RWPE1 (cell line): Measurements from ENCODE around the gene ATL2.

Source experiments
- CTCF ChIA-PET: fragments of 350-600 bp; sonication (Branson Sonifier 250); formaldehyde crosslinking; extraction: SDS; loops from one replicate; lab custom pipeline; 2021; lab: Yijun Ruan, JAX
- POLR2A ChIA-PET: fragments of 400-600 bp; formaldehyde crosslinking; extraction: SDS; loops from one replicate; lab custom pipeline; 2020; ENCODE audit warnings: antibody characterized with exemption; ENCODE audit not compliant: low non-redundant PET; lab: Yijun Ruan, JAX
- DNase-seq: peaks from one replicate; pipeline ENCODE4 v3.0.0; 2012; ENCODE audit warnings: low spot score
- H3K27ac ChIP-seq: fragments of 450-650 bp; 2 replicates; pipeline ENCODE4 v1.5.1; 2017
- TF ChIP-seq, protein P1 (sequence below): fragments of 450-650 bp; conservative IDR thresholded peaks from 2 replicates; pipeline ENCODE4 v1.5.1; 2017; ENCODE audit warnings: low read depth, mild to moderate bottlenecking

Gene ATL2

DNA sequence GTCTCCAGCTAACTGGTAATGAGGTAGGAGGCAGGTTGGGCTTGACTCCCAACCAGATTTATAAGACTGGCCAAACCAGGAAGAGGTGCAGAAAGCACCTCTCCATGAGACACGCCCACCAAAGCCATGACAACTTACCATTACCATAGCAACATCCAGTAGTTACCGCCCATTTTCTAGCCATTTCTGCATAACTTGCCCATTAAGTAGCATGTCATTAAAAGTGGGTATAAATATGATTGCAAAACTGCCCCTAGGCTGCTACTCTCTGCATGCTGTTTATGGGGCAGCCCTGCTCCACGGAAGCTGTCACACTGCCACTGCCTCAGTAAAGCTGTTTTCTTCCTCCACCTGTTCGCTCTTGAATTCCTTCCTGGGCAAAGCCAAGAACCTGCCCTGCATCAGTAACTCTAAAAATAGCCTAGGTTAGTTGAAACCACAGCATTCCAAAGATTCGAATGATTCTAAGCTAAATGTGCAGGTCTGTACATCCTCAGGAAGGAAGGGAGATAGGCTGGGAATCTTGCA, 131.9 kb downstream of the ATL2 start:
- no peak overlapping the region for H3K27ac ChIP-seq
- peak; percentile 13 for DNase-seq
- ChIA-PET POLR2A (no interaction called here), CTCF (interaction anchor here (0.7 to 1.5 kb wide), 2 partner anchors 169 to 195 kb away, joined by 3 to 4 read pairs; partner anchors contain the start of gene CYP1B1)
- TF ChIP-seq, protein P1, sequence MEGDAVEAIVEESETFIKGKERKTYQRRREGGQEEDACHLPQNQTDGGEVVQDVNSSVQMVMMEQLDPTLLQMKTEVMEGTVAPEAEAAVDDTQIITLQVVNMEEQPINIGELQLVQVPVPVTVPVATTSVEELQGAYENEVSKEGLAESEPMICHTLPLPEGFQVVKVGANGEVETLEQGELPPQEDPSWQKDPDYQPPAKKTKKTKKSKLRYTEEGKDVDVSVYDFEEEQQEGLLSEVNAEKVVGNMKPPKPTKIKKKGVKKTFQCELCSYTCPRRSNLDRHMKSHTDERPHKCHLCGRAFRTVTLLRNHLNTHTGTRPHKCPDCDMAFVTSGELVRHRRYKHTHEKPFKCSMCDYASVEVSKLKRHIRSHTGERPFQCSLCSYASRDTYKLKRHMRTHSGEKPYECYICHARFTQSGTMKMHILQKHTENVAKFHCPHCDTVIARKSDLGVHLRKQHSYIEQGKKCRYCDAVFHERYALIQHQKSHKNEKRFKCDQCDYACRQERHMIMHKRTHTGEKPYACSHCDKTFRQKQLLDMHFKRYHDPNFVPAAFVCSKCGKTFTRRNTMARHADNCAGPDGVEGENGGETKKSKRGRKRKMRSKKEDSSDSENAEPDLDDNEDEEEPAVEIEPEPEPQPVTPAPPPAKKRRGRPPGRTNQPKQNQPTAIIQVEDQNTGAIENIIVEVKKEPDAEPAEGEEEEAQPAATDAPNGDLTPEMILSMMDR, result no peak

DNA sequence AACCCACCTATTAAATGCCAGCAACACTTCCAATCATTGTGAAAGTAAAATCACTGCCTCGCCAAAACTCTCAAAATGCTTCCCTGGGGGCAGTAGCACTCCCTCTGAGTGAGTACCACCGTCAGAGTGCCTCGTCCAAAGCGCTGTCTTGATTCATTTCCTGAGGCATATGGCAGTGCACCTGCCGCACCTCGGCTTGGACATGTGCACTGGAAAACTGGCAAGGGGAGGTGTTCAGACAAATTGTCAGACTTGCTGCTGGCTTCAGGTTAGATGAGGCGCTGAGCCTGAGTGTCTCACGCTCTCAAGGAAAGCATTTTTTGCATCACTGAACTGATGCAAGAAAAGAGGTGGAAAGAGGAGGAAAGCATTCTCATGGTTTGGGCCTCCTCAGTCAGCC, 132.8 kb downstream of the ATL2 start:
- no peak overlapping the region for H3K27ac ChIP-seq
- CTCF ChIA-PET, result interaction anchor here (0.7 to 1.5 kb wide), 2 partner anchors 30 to 168 kb away, joined by 4 to 6 read pairs; partner anchors contain the start of gene CYP1B1
- TF ChIP-seq, protein P1, result no peak
- POLR2A ChIA-PET, result no interaction called here
- DNase-seq, result no peak
